A549 treated with AZD9567 at 1 μM for 4 hours (cell line): Measurements from ENCODE around the gene SAMD4A. TPM values are rescaled to one million over a fixed set of nuclear protein-coding genes. Genes with fewer than 3 reads are reported as not detected.

Experiments used
- total RNA-seq: library from RNA; stranded (reverse); fragments of 200-300 nt; extraction: Qiagen RNA extraction; gene quantifications from 5 replicates; pipeline ENCODE4 v1.2.3, GENCODE V29; 2022; ENCODE audit not compliant: insufficient read depth

SAMD4A gene
- 10.3 to 12.3 TPM (median 11.9 TPM) in 5 replicates for total RNA-seq

GRCh38 chr14:54566410-54567223, at the start of gene SAMD4A:
SAMD4A (plus strand) TSS chr14:54567128; CDS start chr14:54567917, 789 bp downstream.

Other genes with a start within 250 kb of the SAMD4A start
- 52.5 to 82.9 TPM (median 81.5 TPM) in 5 replicates for gene CDKN3, start 170.1 kb upstream of the SAMD4A start, total RNA-seq
- 246 to 384 TPM (median 263 TPM) in 5 replicates for gene CNIH1, start 125.8 kb upstream of the SAMD4A start, total RNA-seq
- gene GMFB, start 78.1 kb upstream of the SAMD4A start, total RNA-seq, result 31.2 to 50.5 TPM (median 43.5 TPM) in 5 replicates
- 16.6 to 25.9 TPM (median 20.1 TPM) in 5 replicates for gene CGRRF1, start 57.2 kb upstream of the SAMD4A start, total RNA-seq